ENCODE data around the gene PDXP.

The PDXP gene

DNA sequence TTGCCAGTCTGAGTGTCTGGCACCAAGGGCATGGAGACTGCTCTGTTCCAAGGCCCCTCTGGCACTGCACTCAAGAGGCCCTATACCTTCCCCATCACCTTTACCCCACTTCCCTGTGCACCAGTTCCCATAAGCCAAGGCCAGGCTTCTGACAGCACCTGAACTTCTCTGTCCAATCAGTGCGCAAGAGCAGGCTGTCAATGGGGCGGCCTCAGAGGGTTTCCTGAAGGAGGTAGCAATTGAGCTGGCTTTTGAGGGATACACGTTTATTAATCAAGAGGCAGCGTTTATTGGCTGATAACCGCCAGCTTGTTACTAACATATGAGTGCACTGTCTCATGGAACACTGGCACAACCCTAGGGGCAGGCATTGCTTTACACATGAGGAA, 17.0 kb upstream of the PDXP start:
- TF ChIP-seq ZNF658 (tag by site-specific recombination; IDR thresholded peaks at IDR 0.05) (no peak), ZNF184 (tag by site-specific recombination; IDR thresholded peaks at IDR 0.05) (no peak), ZNF645 (tag by site-specific recombination; IDR thresholded peaks at IDR 0.05) (no peak), ZNF677 (tag by site-specific recombination; IDR thresholded peaks at IDR 0.05) (no peak), ZFP3 (tag by site-specific recombination; IDR thresholded peaks at IDR 0.05; ENCODE audit: low read depth) (no peak), GLIS2 (tag by site-specific recombination; IDR thresholded peaks at IDR 0.05) (no peak)
- TF ChIP-seq, protein P1, sequence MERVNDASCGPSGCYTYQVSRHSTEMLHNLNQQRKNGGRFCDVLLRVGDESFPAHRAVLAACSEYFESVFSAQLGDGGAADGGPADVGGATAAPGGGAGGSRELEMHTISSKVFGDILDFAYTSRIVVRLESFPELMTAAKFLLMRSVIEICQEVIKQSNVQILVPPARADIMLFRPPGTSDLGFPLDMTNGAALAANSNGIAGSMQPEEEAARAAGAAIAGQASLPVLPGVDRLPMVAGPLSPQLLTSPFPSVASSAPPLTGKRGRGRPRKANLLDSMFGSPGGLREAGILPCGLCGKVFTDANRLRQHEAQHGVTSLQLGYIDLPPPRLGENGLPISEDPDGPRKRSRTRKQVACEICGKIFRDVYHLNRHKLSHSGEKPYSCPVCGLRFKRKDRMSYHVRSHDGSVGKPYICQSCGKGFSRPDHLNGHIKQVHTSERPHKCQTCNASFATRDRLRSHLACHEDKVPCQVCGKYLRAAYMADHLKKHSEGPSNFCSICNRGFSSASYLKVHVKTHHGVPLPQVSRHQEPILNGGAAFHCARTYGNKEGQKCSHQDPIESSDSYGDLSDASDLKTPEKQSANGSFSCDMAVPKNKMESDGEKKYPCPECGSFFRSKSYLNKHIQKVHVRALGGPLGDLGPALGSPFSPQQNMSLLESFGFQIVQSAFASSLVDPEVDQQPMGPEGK (tag by site-specific recombination; IDR thresholded peaks at IDR 0.05) = no peak
- H3K9me3 ChIP-seq (ENCODE audit: control insufficient read depth, insufficient read depth, low read depth, low read length) = no peaks in the 10 kb centered on the region
- H3K4me1 ChIP-seq (ENCODE audit: control insufficient read depth, insufficient read depth, low read length) = peaks cover 8% of the 10 kb centered on the region; the same call in 1 of the 2 replicates
- H3K27ac ChIP-seq (ENCODE audit: extremely low read depth, low read depth, low read length) = no peak overlapping the region
- peaks cover 0 to 51% of the 10 kb centered on the region in 2 experiments; a peak in 2 of 3 replicates for H3K36me3 ChIP-seq (ENCODE audit: control insufficient read depth in 2 of 2, insufficient read depth in 1 of 2, low read length in 2 of 2)
- ChIA-PET CTCF (interaction anchor here (0.8 to 17.0 kb wide), 11 partner anchors 11 to 147 kb away, joined by 3 to 353 read pairs (median 12); partner anchors contain the start of genes GGA1, LGALS1, NOL12 and PDXP), POLR2A (interaction anchor here (3.3 to 4.7 kb wide), 2 partner anchors 17 to 45 kb away, joined by 15 to 85 read pairs; partner anchors contain the start of genes NOL12 and PDXP)
- H3K4me3 ChIP-seq (ENCODE audit: low read depth, low read length) = no peak overlapping the region

- H3K4me1 ChIP-seq (ENCODE audit: control insufficient read depth, insufficient read depth, low read length) = peaks cover 8% of the 10 kb centered on the region; the same call in 1 of the 2 replicates
- peaks cover 0 to 66% of the 10 kb centered on the region in 2 experiments; a peak in 2 of 3 replicates for H3K36me3 ChIP-seq (ENCODE audit: control insufficient read depth in 2 of 2, insufficient read depth in 1 of 2, low read length in 2 of 2)
- H3K27ac ChIP-seq (ENCODE audit: extremely low read depth, low read depth, low read length) = no peak overlapping the region
- no peak for TF ChIP-seq SP7 (tag by site-specific recombination; IDR thresholded peaks at IDR 0.05)
- peak; percentile 69; the same call in 1 of the 2 replicates for TF ChIP-seq KLF17 (tag by site-specific recombination; IDR thresholded peaks at IDR 0.05)
- TF ChIP-seq KLF1 (tag by site-specific recombination; IDR thresholded peaks at IDR 0.05) = peak; percentile 59; the same call in 1 of the 2 replicates
- TF ChIP-seq, protein P2, sequence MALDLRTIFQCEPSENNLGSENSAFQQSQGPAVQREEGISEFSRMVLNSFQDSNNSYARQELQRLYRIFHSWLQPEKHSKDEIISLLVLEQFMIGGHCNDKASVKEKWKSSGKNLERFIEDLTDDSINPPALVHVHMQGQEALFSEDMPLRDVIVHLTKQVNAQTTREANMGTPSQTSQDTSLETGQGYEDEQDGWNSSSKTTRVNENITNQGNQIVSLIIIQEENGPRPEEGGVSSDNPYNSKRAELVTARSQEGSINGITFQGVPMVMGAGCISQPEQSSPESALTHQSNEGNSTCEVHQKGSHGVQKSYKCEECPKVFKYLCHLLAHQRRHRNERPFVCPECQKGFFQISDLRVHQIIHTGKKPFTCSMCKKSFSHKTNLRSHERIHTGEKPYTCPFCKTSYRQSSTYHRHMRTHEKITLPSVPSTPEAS (tag by site-specific recombination; IDR thresholded peaks at IDR 0.05) = peak; percentile 28; the same call in 1 of the 2 replicates
- TF ChIP-seq GLIS2 (tag by site-specific recombination; IDR thresholded peaks at IDR 0.05) = peak; percentile 7; the same call in 1 of the 2 replicates
- TF ChIP-seq ZBTB48 (tag by site-specific recombination; IDR thresholded peaks at IDR 0.05) = peak; percentile 35; the same call in 1 of the 2 replicates
- peak; percentile 64; the same call in 1 of the 2 replicates for TF ChIP-seq ZBTB17 (tag by site-specific recombination; IDR thresholded peaks at IDR 0.05)
- no peak for TF ChIP-seq ZFP3 (tag by site-specific recombination; IDR thresholded peaks at IDR 0.05; ENCODE audit: low read depth)
- no peak for TF ChIP-seq ZNF768 (tag by site-specific recombination; IDR thresholded peaks at IDR 0.05)
- TF ChIP-seq, protein P3, sequence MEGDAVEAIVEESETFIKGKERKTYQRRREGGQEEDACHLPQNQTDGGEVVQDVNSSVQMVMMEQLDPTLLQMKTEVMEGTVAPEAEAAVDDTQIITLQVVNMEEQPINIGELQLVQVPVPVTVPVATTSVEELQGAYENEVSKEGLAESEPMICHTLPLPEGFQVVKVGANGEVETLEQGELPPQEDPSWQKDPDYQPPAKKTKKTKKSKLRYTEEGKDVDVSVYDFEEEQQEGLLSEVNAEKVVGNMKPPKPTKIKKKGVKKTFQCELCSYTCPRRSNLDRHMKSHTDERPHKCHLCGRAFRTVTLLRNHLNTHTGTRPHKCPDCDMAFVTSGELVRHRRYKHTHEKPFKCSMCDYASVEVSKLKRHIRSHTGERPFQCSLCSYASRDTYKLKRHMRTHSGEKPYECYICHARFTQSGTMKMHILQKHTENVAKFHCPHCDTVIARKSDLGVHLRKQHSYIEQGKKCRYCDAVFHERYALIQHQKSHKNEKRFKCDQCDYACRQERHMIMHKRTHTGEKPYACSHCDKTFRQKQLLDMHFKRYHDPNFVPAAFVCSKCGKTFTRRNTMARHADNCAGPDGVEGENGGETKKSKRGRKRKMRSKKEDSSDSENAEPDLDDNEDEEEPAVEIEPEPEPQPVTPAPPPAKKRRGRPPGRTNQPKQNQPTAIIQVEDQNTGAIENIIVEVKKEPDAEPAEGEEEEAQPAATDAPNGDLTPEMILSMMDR (tag by site-specific recombination; IDR thresholded peaks at IDR 0.05) = peak; percentile 89
- no peak for TF ChIP-seq ZNF561 (tag by site-specific recombination; IDR thresholded peaks at IDR 0.05; ENCODE audit: borderline replicate concordance)
- peak; percentile 96 for TF ChIP-seq ZNF121 (tag by site-specific recombination; IDR thresholded peaks at IDR 0.05)
- TF ChIP-seq ZSCAN30 (tag by site-specific recombination; IDR thresholded peaks at IDR 0.05) = 0 out of 2 replicates have a peak, but pooled peaks have one; percentile 27
- peak; percentile 31 for TF ChIP-seq ZNF654 (tag by site-specific recombination; IDR thresholded peaks at IDR 0.05; ENCODE audit: low read depth)
- TF ChIP-seq PRDM4 (tag by site-specific recombination; IDR thresholded peaks at IDR 0.05) = no peak
- TF ChIP-seq SCRT1 (tag by site-specific recombination; IDR thresholded peaks at IDR 0.05; ENCODE audit: borderline replicate concordance) = no peak
- no peak for TF ChIP-seq TRIM28 (IDR thresholded peaks at IDR 0.05; ENCODE audit: borderline replicate concordance, low read length)
- POLR2A ChIA-PET = interaction anchor here (0.5 to 4.7 kb wide), 18 partner anchors 9 to 1359 kb away, joined by 3 to 85 read pairs (median 6); partner anchors contain the start of genes GGA1, LGALS1, NOL12 and PDXP
- CTCF ChIA-PET = interaction anchor here (0.6 to 17.0 kb wide), 50 partner anchors 9 to 385 kb away, joined by 3 to 353 read pairs (median 5); partner anchors contain the start of genes GCAT, GGA1, LGALS1 and NOL12
- no peak overlapping the region for H3K4me3 ChIP-seq (ENCODE audit: low read depth, low read length)
- no peaks in the 10 kb centered on the region for H3K9me3 ChIP-seq (ENCODE audit: control insufficient read depth, insufficient read depth, low read depth, low read length)
Observed at GRCh38 chr22:37643225-37643847, 15.2 kb upstream of the PDXP start.

Measured in HEK293 (cell line).